HepG2 (cell line): ENCODE data around the gene HAT1. TPM values are rescaled to one million over a fixed set of nuclear protein-coding genes. Genes with fewer than 3 reads are reported as not detected.

Experiments used
- ARID3A ChIP-seq: IDR thresholded peaks from 2 replicates; pipeline ENCODE4 v1.6.1; 2012; ENCODE audit warnings: low read depth, low read length, improper control_type of control experiment
- FOSL2 ChIP-seq: sonication (generic); formaldehyde crosslinking; IDR thresholded peaks from 2 replicates; pipeline ENCODE4 v1.4.0; 2020; ENCODE audit warnings: missing genetic modification reagents
- GATA4 ChIP-seq: sonication (generic); IDR thresholded peaks from 2 replicates; pipeline ENCODE4 v1.6.1; 2016; ENCODE audit warnings: antibody characterized with exemption, low read depth, borderline replicate concordance
- HHEX ChIP-seq: IDR thresholded peaks from 2 replicates; pipeline ENCODE4 v1.6.1; 2016; ENCODE audit warnings: control low read depth
- HNRNPUL1 ChIP-seq: fragments of 200-400 bp; formaldehyde crosslinking; IDR thresholded peaks from 2 replicates; pipeline ENCODE4 v1.6.1; 2017; ENCODE audit warnings: low read depth, mild to moderate bottlenecking, low read length, moderate library complexity
- KLF15 ChIP-seq: sonication (generic); formaldehyde crosslinking; IDR thresholded peaks from 2 replicates; pipeline ENCODE4 v1.8.1; 2023; ENCODE audit warnings: borderline replicate concordance, mild to moderate bottlenecking, inconsistent platforms, missing genetic modification reagents, mixed read lengths
- MTF2 ChIP-seq: sonication (generic); formaldehyde crosslinking; IDR thresholded peaks from 2 replicates; pipeline ENCODE4 v1.5.0; 2020; ENCODE audit warnings: missing genetic modification reagents, borderline replicate concordance
- NFKBIZ ChIP-seq: IDR thresholded peaks from 2 replicates; pipeline ENCODE4 v1.6.1; 2018; ENCODE audit warnings: missing genetic modification reagents, missing compliant biosample characterization
- POGZ ChIP-seq: sonication (generic); formaldehyde crosslinking; IDR thresholded peaks from 2 replicates; pipeline ENCODE4 v1.4.0; 2020; ENCODE audit warnings: mild to moderate bottlenecking, missing genetic modification reagents
- SALL1 ChIP-seq: sonication (generic); formaldehyde crosslinking; IDR thresholded peaks from 2 replicates; pipeline ENCODE4 v1.8.0; 2022; ENCODE audit warnings: mild to moderate bottlenecking, missing genetic modification reagents
- ZBTB40 ChIP-seq, 2 experiments: fragments of 450-650 bp in 1 of 2; sonication (generic) in 1 of 2; formaldehyde crosslinking in 1 of 2; IDR thresholded peaks; 2 replicates each; pipeline versions ENCODE4 v1.6.1 to v1.8.0; 2016 to 2022; ENCODE audit warnings: antibody characterized with exemption in 1 of 2, mild to moderate bottlenecking in 1 of 2, missing genetic modification reagents in 1 of 2
- ZMAT3 ChIP-seq: sonication (generic); formaldehyde crosslinking; conservative IDR thresholded peaks from 2 replicates; pipeline ENCODE4 v1.7.0; 2021; ENCODE audit warnings: missing genetic modification reagents
- ZNF121 ChIP-seq: sonication (generic); formaldehyde crosslinking; IDR thresholded peaks from 2 replicates; pipeline ENCODE4 v1.5.0; 2020; ENCODE audit warnings: mild to moderate bottlenecking, missing genetic modification reagents
- ZNF432 ChIP-seq: sonication (generic); formaldehyde crosslinking; IDR thresholded peaks from 2 replicates; pipeline ENCODE4 v1.5.0; 2020; ENCODE audit warnings: missing genetic modification reagents, mild to moderate bottlenecking, borderline replicate concordance
- ZNF776 ChIP-seq: sonication (generic); formaldehyde crosslinking; IDR thresholded peaks from 2 replicates; pipeline ENCODE4 v1.4.0; 2020; ENCODE audit warnings: mild to moderate bottlenecking, missing genetic modification reagents
- ZNF780A ChIP-seq: sonication (generic); formaldehyde crosslinking; IDR thresholded peaks from 2 replicates; pipeline ENCODE4 v1.8.0; 2022; ENCODE audit warnings: mild to moderate bottlenecking, missing genetic modification reagents, moderate library complexity
- polyA plus RNA-seq, 8 experiments: library from polyadenylated mRNA; depleted of rRNA in 3 of 8; stranded (reverse) in 7 of 8; unstranded in 1 of 8; fragments of >200 nt; fragmentation: Illumina TruSeq in 4 of 8; extraction: Trizol in 4 of 8; gene quantifications; 2 replicates each; pipeline versions ENCODE4 v1.2.1 to v1.2.3, GENCODE V29; 2011 to 2016; ENCODE audit warnings: low read depth in 4 of 8, missing spikeins in 1 of 8, mixed read lengths in 1 of 8; ENCODE audit not compliant: insufficient read depth in 1 of 8
- total RNA-seq, 5 experiments: library from RNA; depleted of rRNA; stranded (reverse); fragments of >200 nt; fragmentation: Illumina TruSeq; extraction: Trizol; gene quantifications; 2 replicates each; pipeline ENCODE4 v1.2.3, GENCODE V29; 2016; ENCODE audit warnings: low read depth in 1 of 5
- TF ChIP-seq, protein P1 (sequence below): sonication (generic); formaldehyde crosslinking; IDR thresholded peaks from 2 replicates; pipeline ENCODE4 v1.5.0; 2020; ENCODE audit warnings: mild to moderate bottlenecking, low read depth, missing genetic modification reagents, borderline replicate concordance
- TF ChIP-seq, protein P2 (sequence below): IDR thresholded peaks from 2 replicates; pipeline ENCODE4 v1.6.1; 2016; ENCODE audit warnings: control low read depth

HAT1 gene
- total and polyA plus RNA-seq, 2 of the 13 experiments (the other 11 are each of a cell fraction or from before 2014, with no cell fraction given): 45.4 to 119 TPM

DNA sequence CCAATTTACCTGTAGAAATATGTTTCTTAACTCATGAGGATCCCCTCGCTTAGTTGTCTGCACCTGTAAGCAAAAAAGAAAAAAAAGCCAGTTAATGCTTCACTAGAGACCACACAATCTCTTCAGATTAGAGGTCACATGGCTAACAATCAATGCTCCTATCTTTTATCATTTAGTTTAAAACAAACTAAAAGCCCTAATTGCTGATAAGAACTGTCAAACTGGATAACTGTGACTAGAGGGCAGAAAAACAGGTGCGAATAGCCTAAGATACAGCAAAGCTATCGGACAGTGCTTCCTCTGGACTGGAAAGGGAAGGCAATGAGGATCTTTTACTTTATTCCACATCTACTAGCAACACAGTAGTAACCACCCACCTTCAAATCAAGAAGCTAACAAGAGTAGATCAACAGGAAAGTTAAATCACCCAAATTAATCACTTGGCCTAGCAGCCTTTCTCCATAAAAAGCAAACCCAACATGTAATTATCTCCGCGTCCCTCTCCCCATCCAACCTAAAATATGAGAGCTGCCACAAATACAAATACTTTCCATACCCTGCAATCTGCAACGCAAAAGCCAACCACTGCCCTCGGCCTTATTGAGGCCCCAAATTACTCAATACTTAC lies 29.0 kb upstream of the HAT1 start (continued):
- TF ChIP-seq ZBTB40 (IDR thresholded peaks at IDR 0.05) (no peak), ZBTB40 (CRISPR knock-in tag; IDR thresholded peaks at IDR 0.05) (no peak), ZNF121 (no peak), FOSL2 (no peak), ZNF780A (CRISPR knock-in tag) (no peak), GATA4 (peak; percentile 63; the same call in 1 of the 2 replicates), ARID3A (no peak), MTF2 (no peak), POGZ (CRISPR knock-in tag) (no peak), HHEX (CRISPR knock-in tag) (peak; percentile 81; the same call in 1 of the 2 replicates), NFKBIZ (CRISPR knock-in tag) (no peak), ZNF432 (CRISPR knock-in tag) (no peak), SALL1 (CRISPR knock-in tag) (no peak), HNRNPUL1 (no peak), KLF15 (CRISPR knock-in tag) (no peak), ZNF776 (CRISPR knock-in tag) (no peak), ZMAT3 (CRISPR knock-in tag) (no peak)
- TF ChIP-seq, protein P1, sequence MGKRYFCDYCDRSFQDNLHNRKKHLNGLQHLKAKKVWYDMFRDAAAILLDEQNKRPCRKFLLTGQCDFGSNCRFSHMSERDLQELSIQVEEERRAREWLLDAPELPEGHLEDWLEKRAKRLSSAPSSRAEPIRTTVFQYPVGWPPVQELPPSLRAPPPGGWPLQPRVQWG (CRISPR knock-in tag): no peak
- TF ChIP-seq, protein P2, sequence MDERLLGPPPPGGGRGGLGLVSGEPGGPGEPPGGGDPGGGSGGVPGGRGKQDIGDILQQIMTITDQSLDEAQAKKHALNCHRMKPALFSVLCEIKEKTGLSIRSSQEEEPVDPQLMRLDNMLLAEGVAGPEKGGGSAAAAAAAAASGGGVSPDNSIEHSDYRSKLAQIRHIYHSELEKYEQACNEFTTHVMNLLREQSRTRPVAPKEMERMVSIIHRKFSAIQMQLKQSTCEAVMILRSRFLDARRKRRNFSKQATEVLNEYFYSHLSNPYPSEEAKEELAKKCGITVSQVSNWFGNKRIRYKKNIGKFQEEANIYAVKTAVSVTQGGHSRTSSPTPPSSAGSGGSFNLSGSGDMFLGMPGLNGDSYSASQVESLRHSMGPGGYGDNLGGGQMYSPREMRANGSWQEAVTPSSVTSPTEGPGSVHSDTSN: no peak
